ENCODE results near the gene RGS6. TPM values are rescaled to one million over a fixed set of nuclear protein-coding genes. Genes with fewer than 3 reads are reported as not detected.

The RGS6 gene
- total RNA-seq, 1 donor, result not detected

GRCh38 chr14:72111911-72112310, 179.7 kb downstream of the RGS6 start:
- H3K27ac ChIP-seq (ENCODE audit: low read depth, low read length), result no peak overlapping the region
- H3K4me1 ChIP-seq (ENCODE audit: insufficient read depth, low read length), result no peaks in the 10 kb centered on the region
- no peaks in the 10 kb centered on the region for H3K36me3 ChIP-seq (ENCODE audit: insufficient read depth, low read length)
- DNase-seq (ENCODE audit: insufficient read length, low spot score, missing footprints), result no peak
- no peak overlapping the region for H3K4me3 ChIP-seq (ENCODE audit: insufficient read depth, low read length)
- H3K4me2 ChIP-seq (ENCODE audit: insufficient read depth, low read length), result no peak overlapping the region
- H3K79me2 ChIP-seq (ENCODE audit: insufficient read depth, low read length), result no peaks in the 10 kb centered on the region
- no peak for TF ChIP-seq CTCF (IDR thresholded peaks at IDR 0.05; ENCODE audit: extremely low read depth, low read depth, low read length)
- H2AFZ ChIP-seq (ENCODE audit: low read length), result no peak overlapping the region
- no peaks in the 10 kb centered on the region for H3K27me3 ChIP-seq (ENCODE audit: insufficient read depth, low read length)
- no peaks in the 10 kb centered on the region for H4K20me1 ChIP-seq (ENCODE audit: insufficient read depth, low read length)
- H3K9me3 ChIP-seq (ENCODE audit: low read depth, low read length), result no peaks in the 10 kb centered on the region

- no peaks in the 10 kb centered on the region for H3K9me3 ChIP-seq (ENCODE audit: low read depth, low read length)
- DNase-seq (ENCODE audit: insufficient read length, low spot score, missing footprints), result no peak
- H3K4me1 ChIP-seq (ENCODE audit: insufficient read depth, low read length), result no peaks in the 10 kb centered on the region
- H3K79me2 ChIP-seq (ENCODE audit: insufficient read depth, low read length), result no peaks in the 10 kb centered on the region
- no peak overlapping the region for H3K27ac ChIP-seq (ENCODE audit: low read depth, low read length)
- no peak overlapping the region for H2AFZ ChIP-seq (ENCODE audit: low read length)
- no peaks in the 10 kb centered on the region for H3K36me3 ChIP-seq (ENCODE audit: insufficient read depth, low read length)
- H4K20me1 ChIP-seq (ENCODE audit: insufficient read depth, low read length), result no peaks in the 10 kb centered on the region
- H3K4me2 ChIP-seq (ENCODE audit: insufficient read depth, low read length), result no peak overlapping the region
- no peak overlapping the region for H3K4me3 ChIP-seq (ENCODE audit: insufficient read depth, low read length)
- no peaks in the 10 kb centered on the region for H3K27me3 ChIP-seq (ENCODE audit: insufficient read depth, low read length)
- no peak for TF ChIP-seq CTCF (IDR thresholded peaks at IDR 0.05; ENCODE audit: extremely low read depth, low read depth, low read length)
Observed at GRCh38 chr14:72118841-72119240, 186.6 kb downstream of the RGS6 start.

GRCh38 chr14:72120315-72120714, 188.1 kb downstream of the RGS6 start:
- no peaks in the 10 kb centered on the region for H3K36me3 ChIP-seq (ENCODE audit: insufficient read depth, low read length)
- no peaks in the 10 kb centered on the region for H3K9me3 ChIP-seq (ENCODE audit: low read depth, low read length)
- H2AFZ ChIP-seq (ENCODE audit: low read length), result no peak overlapping the region
- DNase-seq (ENCODE audit: insufficient read length, low spot score, missing footprints), result no peak
- TF ChIP-seq CTCF (IDR thresholded peaks at IDR 0.05; ENCODE audit: extremely low read depth, low read depth, low read length), result no peak
- no peak overlapping the region for H3K4me3 ChIP-seq (ENCODE audit: insufficient read depth, low read length)
- H4K20me1 ChIP-seq (ENCODE audit: insufficient read depth, low read length), result no peaks in the 10 kb centered on the region
- no peaks in the 10 kb centered on the region for H3K4me1 ChIP-seq (ENCODE audit: insufficient read depth, low read length)
- no peak overlapping the region for H3K27ac ChIP-seq (ENCODE audit: low read depth, low read length)
- no peaks in the 10 kb centered on the region for H3K79me2 ChIP-seq (ENCODE audit: insufficient read depth, low read length)
- no peaks in the 10 kb centered on the region for H3K27me3 ChIP-seq (ENCODE audit: insufficient read depth, low read length)
- H3K4me2 ChIP-seq (ENCODE audit: insufficient read depth, low read length), result no peak overlapping the region

GRCh38 chr14:72123755-72124154, 191.5 kb downstream of the RGS6 start:
- H3K9me3 ChIP-seq (ENCODE audit: low read depth, low read length), result no peaks in the 10 kb centered on the region
- no peak overlapping the region for H3K4me3 ChIP-seq (ENCODE audit: insufficient read depth, low read length)
- no peak overlapping the region for H3K27ac ChIP-seq (ENCODE audit: low read depth, low read length)
- no peak for TF ChIP-seq CTCF (IDR thresholded peaks at IDR 0.05; ENCODE audit: extremely low read depth, low read depth, low read length)
- H3K27me3 ChIP-seq (ENCODE audit: insufficient read depth, low read length), result no peaks in the 10 kb centered on the region
- no peak overlapping the region for H3K4me2 ChIP-seq (ENCODE audit: insufficient read depth, low read length)
- no peaks in the 10 kb centered on the region for H3K36me3 ChIP-seq (ENCODE audit: insufficient read depth, low read length)
- H4K20me1 ChIP-seq (ENCODE audit: insufficient read depth, low read length), result no peaks in the 10 kb centered on the region
- no peak overlapping the region for H2AFZ ChIP-seq (ENCODE audit: low read length)
- H3K4me1 ChIP-seq (ENCODE audit: insufficient read depth, low read length), result no peaks in the 10 kb centered on the region
- DNase-seq (ENCODE audit: insufficient read length, low spot score, missing footprints), result no peak
- H3K79me2 ChIP-seq (ENCODE audit: insufficient read depth, low read length), result no peaks in the 10 kb centered on the region

All from osteoblast (primary cell).